ENCODE results near the gene AGBL1.

- no peak for TF ChIP-seq EZH2 (IDR thresholded peaks at IDR 0.05; ENCODE audit: low read depth)
- TF ChIP-seq CTCF (conservative IDR thresholded peaks at IDR 0.05), result no peak
Observed at GRCh38 chr15:86570738-86571137, 491.1 kb downstream of the AGBL1 start.

Measured in PC-9 (cell line).